Ovary (tissue), 9 donors: Measurements from ENCODE around the gene COQ9. TPM values are rescaled to one million over a fixed set of nuclear protein-coding genes. Genes with fewer than 3 reads are reported as not detected.

Experiments
- DNase-seq, 5 donors: peaks; one replicate each; pipeline ENCODE4 v3.0.0-alpha.2; 2019 to 2020
- H3K27ac ChIP-seq, 2 donors: fragments of 200-600 bp; one replicate each; pipeline versions ENCODE4 v1.5.1 to v1.8.0; 2019 to 2022
- H3K27me3 ChIP-seq: fragments of 200-600 bp; one replicate; pipeline ENCODE4 v1.8.0; 2022
- H3K36me3 ChIP-seq: fragments of 200-600 bp; sonication (generic); one replicate; pipeline ENCODE4 v1.5.1; 2019
- H3K4me1 ChIP-seq: one replicate; pipeline ENCODE4 v1.8.1; 2013; ENCODE audit warnings: mild to moderate bottlenecking, moderate library complexity; ENCODE audit not compliant: insufficient read depth
- H3K4me3 ChIP-seq: fragments of 200-600 bp; sonication (generic); one replicate; pipeline ENCODE4 v1.5.1; 2017
- H3K9me3 ChIP-seq, 2 donors: fragments of 200-600 bp in 1 of 2; sonication (generic) in 1 of 2; one replicate each; pipeline versions ENCODE4 v1.5.1 to v1.8.1; 2013 to 2019; ENCODE audit warnings: mild to moderate bottlenecking in 1 of 2, moderate library complexity in 1 of 2
- EP300 ChIP-seq: sonication (generic); formaldehyde crosslinking; IDR thresholded peaks from one replicate; pipeline ENCODE4 v1.6.1; 2017; ENCODE audit warnings: antibody characterized with exemption
- POLR2A ChIP-seq: fragments of 450-650 bp; IDR thresholded peaks from one replicate; pipeline ENCODE4 v1.6.1; 2017; ENCODE audit warnings: antibody characterized with exemption, mild to moderate bottlenecking, moderate library complexity
- WGBS, 3 donors: extraction: QIAGEN DNeasy Blood & Tissue Kit in 1 of 3; methylation state at CpG; one replicate each; pipeline versions ENCODE4 v1.1.5 to v1.1.7; 2013 to 2017; 5-methylcytosine and 5-hydroxymethylcytosine counted together
- intact Hi-C, 4 donors: fragments of 100-400 bp; cut with DNase I; formaldehyde crosslinking; loops; one replicate each; pipeline versions ENCODE4 v1.11.0 to v1.15.1; 2022 to 2023
- polyA plus RNA-seq, 2 donors: library from polyadenylated mRNA; stranded (reverse); fragments of 200-250 nt in 1 of 2; fragments of 350-450 nt in 1 of 2; fragmentation: Illumina TruSeq in 1 of 2; extraction: RNeasy Lipid Tissue Mini Kit (QIAGEN cat#74804) in 1 of 2; gene quantifications; one replicate each; pipeline ENCODE4 v1.2.3, GENCODE V29; 2013 to 2014
- total RNA-seq, 7 donors: library from RNA; depleted of rRNA in 2 of 7; stranded (reverse); fragments of >200 nt in 2 of 7; fragmentation: NEBNext Ultra II Directional in 3 of 7; extraction: Animal tissue kit (Norgen Biotek cat#: 25700) in 3 of 7; gene quantifications; one replicate each; pipeline versions ENCODE4 v1.1.0 to v1.2.4, GENCODE V29; 2016 to 2023
- TF ChIP-seq, protein P1 (sequence below), 3 donors: fragments of 450-650 bp in 2 of 3; fragments of 200-600 bp in 1 of 3; IDR thresholded peaks; one replicate each; pipeline versions ENCODE4 v1.5.1 to v1.8.0; 2016 to 2022; ENCODE audit warnings: antibody characterized with exemption in 3 of 3, mild to moderate bottlenecking in 1 of 3
- donor health status: DM: no; HTN: no; CAD: no; lungs with moderate emphysema.
- donor health status: DM: no; HTN: no; CAD: no.
- donor health status: Bipolar disorder and iron deficiency.
- donor health status: DM: yes; HTN: yes; CAD: no.
- donor health status: DM: no; HTN: no; CAD: no.
- donor health status: DM: yes; HTN: yes; CAD: no.

COQ9 gene
- total and polyA plus RNA-seq, 9 donors, result 24.4 to 68.8 (median 30.1) TPM

DNA sequence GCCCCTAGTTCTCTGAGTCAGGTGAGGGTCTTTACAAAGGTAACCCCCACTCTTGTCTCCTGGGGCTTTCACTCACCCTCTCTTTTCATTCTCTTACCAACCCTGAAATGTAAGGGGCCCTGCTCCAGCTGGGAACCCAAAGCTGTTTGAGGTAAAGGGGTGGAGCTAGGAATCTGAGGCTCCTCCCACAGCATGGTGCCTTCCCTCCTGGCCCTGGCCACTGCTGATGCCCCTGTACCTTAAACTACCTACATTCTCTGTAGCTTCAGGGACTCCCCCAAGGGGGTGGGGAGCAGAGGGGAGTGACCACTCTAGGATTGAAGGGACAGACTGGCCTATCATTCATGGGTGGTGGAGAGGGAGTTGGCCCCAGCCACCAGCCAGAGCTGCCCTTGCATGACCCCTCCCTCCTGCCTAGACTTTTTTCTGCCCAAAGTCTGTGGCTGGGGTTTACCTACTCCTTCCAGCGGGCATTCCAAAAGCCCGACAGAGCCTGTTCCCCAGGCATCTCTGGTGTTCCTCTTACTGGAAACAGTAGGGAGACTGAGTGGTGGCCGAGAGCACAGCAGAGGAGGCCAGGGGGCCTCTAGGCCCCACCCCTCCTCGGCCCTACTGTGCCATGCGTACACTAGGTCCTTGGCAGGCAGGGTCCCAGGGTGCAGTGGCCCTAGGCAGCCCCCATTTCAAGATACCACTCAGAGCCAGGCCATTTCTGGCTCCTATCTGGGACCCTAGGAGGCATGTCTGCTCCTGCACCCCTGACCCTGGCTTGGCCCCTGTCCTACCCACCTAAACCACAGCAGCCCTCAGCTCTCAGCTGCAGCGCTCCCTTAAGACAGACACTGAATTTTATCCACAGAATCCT is 29.5 kb downstream of the COQ9 start:
- H3K27me3 ChIP-seq, result no peaks in the 10 kb centered on the region
- intact Hi-C loops, result no loop called here
- TF ChIP-seq, protein P1, sequence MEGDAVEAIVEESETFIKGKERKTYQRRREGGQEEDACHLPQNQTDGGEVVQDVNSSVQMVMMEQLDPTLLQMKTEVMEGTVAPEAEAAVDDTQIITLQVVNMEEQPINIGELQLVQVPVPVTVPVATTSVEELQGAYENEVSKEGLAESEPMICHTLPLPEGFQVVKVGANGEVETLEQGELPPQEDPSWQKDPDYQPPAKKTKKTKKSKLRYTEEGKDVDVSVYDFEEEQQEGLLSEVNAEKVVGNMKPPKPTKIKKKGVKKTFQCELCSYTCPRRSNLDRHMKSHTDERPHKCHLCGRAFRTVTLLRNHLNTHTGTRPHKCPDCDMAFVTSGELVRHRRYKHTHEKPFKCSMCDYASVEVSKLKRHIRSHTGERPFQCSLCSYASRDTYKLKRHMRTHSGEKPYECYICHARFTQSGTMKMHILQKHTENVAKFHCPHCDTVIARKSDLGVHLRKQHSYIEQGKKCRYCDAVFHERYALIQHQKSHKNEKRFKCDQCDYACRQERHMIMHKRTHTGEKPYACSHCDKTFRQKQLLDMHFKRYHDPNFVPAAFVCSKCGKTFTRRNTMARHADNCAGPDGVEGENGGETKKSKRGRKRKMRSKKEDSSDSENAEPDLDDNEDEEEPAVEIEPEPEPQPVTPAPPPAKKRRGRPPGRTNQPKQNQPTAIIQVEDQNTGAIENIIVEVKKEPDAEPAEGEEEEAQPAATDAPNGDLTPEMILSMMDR (IDR thresholded peaks at IDR 0.05), result no peak
- no peak for TF ChIP-seq POLR2A
- TF ChIP-seq EP300, result no peak
- no peak for DNase-seq
- H3K4me1 ChIP-seq, result peaks cover 18% of the 10 kb centered on the region
- WGBS, 3 donors, result 80 to 90% (median 88%) methylated on average over 4 to 6 of the region's 6 CpGs
- H3K9me3 ChIP-seq, result no peaks in the 10 kb centered on the region
- H3K4me3 ChIP-seq, result no peak overlapping the region
- no peaks in the 10 kb centered on the region for H3K36me3 ChIP-seq
- H3K27ac ChIP-seq, result peak overlapping the region in 1 of 2 donors; percentile 5

DNA sequence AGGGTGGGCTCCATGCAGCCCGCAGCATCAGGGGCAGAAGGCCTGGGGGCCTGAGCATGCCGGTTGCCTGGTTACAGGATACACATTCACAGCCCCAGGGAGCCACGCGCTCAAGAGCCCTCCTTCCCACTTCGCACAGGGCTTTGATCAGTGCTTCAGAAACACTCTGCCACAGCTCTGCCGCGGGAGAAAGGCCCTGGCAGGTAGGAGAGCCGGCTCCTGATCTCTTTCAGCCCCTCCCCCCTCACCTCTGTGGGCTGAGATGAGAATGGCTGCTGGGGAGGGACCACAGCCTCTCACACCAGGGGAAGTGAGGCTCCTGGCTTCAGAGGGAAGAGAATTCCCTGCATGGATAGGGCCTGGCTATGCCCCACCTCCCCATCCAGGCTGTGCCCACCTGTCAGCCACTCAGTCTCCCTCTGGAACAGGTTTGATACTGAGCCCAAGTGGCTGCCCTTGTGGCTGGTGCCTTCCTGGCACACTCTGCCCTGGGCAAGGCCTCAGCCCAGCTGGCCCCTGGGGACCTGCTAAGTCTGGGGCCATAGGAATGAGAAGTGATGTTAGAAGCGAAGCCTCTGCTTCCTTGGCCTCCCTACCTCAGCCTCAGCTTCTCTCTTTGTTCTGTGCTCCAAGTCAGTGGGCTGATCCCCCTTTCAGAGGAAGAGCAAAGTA is 30.4 kb downstream of the COQ9 start:
- H3K9me3 ChIP-seq, result no peaks in the 10 kb centered on the region
- peaks cover 18% of the 10 kb centered on the region for H3K4me1 ChIP-seq
- WGBS, 3 donors, result 67 to 75% (median 69%) methylated on average over 9 of the region's 9 CpGs
- intact Hi-C loops, result no loop called here
- no peak overlapping the region for H3K4me3 ChIP-seq
- no peaks in the 10 kb centered on the region for H3K27me3 ChIP-seq
- no peak for TF ChIP-seq POLR2A
- TF ChIP-seq, protein P1 (IDR thresholded peaks at IDR 0.05), result no peak
- TF ChIP-seq EP300, result no peak
- DNase-seq, result no peak
- no peaks in the 10 kb centered on the region for H3K36me3 ChIP-seq
- peak overlapping the region in 1 of 2 donors; percentile 36 for H3K27ac ChIP-seq

DNA sequence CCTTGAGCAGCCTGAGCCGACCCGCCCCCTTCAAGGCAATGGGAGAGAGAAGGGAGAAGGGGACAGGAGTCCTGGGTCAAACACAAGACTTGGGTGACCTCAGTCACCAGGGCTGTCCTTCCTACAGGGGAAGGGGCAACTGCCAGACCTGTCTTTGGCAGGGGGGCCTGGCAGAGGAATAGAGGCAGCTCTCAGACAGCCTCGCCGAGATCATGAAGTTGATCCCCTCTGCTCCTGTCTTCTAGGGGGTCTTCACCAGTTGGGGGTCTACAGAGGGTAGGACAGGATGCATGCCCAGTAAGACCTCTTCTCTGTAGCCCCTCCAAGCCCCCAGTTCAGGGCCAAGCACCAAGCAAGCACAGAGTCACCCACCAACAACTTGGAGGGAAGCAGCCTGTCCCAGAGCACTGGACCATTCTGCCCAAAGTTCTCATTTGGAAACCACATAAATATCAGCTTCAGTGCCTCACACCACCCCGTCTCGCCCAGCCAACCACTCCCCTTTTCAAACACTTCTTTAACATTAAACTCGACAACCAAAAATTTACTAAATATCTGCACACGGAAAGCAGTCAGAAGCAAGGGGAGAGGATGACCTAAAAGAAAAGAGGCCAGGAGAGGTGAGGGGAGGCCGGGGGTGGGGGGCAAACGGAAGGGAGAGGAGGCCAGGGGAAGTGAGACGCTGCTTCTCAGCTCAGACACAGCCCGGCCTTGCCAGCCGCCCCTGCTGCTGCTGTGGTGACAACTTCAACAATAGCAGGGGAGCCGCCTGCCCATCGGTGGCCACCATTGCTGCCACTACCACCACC is 31.3 kb downstream of the COQ9 start:
- H3K4me1 ChIP-seq, result peaks cover 18% of the 10 kb centered on the region
- peak overlapping the region; percentile 35 to 54 for H3K27ac ChIP-seq
- WGBS, 3 donors, result 32 to 39% (median 33%) methylated on average over 13 to 15 of the region's 15 CpGs
- H3K27me3 ChIP-seq, result no peaks in the 10 kb centered on the region
- DNase-seq, result no peak
- TF ChIP-seq POLR2A (no peak), EP300 (no peak)
- TF ChIP-seq, protein P1 (IDR thresholded peaks at IDR 0.05), result no peak
- no peaks in the 10 kb centered on the region for H3K9me3 ChIP-seq
- no peaks in the 10 kb centered on the region for H3K36me3 ChIP-seq
- H3K4me3 ChIP-seq, result peak overlapping the region; percentile 20
- intact Hi-C loops, result no loop called here

DNA sequence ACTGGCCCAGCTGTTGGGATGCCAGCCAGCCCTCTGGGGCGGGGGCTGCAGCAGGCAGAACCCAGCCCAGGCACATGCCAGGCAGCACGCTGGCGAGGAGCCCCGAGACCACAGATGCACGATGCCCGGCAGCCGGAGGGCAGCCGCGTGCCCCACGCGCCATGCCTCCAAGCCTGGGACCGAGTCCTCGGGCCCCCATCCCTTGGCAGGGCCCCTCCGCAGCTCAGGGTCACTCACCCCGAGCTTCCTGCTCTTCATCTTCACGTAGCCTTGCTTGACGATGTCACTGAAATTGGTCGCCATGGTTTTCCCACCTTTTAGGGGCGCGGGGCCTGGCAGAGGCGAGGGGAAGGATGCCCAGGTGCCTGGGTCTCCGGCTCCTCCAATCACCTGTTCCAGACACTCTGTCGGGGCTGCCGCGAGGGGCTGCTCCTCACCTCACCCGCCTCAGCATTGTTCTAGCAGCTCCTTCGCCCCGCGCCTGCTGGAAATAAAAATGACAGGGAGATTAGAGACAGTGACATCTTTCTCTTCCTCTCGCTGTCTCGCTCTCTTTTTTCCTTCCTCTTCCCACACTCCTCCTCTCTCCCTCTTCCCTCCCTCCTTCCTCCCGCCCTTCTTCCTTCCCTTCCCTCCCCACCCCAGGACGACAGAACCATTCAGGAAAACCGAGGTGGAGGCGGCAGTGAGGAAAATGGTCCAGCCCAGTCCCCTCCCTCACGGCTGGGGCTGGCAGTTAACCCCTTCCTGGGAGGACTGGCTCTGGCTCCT is 32.1 kb downstream of the COQ9 start:
- Histone ChIP-seq H3K4me1 (peaks cover 18% of the 10 kb centered on the region), H3K27ac (peak overlapping the region; percentile 45 to 54), H3K27me3 (no peaks in the 10 kb centered on the region), H3K9me3 (no peaks in the 10 kb centered on the region), H3K36me3 (no peaks in the 10 kb centered on the region), H3K4me3 (peak overlapping the region; percentile 20)
- DNase-seq, result peak; percentile 52 to 61 (median 57)
- intact Hi-C loops, result no loop called here
- 7 to 9% (median 7%) methylated on average over 28 to 36 of the region's 36 CpGs for WGBS, 3 donors
- no peak for TF ChIP-seq EP300
